ENCODE measurements around the gene ZFP92. TPM values are rescaled to one million over a fixed set of nuclear protein-coding genes. Genes with fewer than 3 reads are reported as not detected.

ZFP92 gene
- total RNA-seq, 2 experiments from 2014 or later = 0.03 TPM; not detected in 1

DNA sequence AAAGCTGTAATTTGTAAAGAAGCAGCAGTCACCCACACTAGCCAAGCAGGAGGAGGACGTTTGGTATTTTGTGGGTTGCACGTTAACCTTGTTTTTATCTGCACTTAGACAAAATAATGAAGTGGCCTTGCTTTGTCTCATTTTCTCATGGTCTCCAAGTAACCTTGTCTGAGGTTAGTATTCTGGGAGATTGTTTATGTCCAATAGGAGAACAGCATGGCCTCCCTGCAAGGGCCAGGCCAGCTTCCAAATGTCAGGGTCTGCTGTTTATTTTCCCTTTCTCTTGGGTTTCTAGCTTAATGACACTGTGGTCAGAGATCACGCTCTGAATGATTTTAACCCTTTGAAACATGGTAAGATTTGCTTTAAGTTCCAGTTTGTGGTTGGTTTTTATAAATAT lies 40.0 kb upstream of the ZFP92 start:
- no peaks in the 10 kb centered on the region for H3K36me3 ChIP-seq (ENCODE audit: insufficient read depth, low read length)
- H3K4me1 ChIP-seq (ENCODE audit: insufficient read depth, low read length, poor library complexity, severe bottlenecking) = peaks cover 14% of the 10 kb centered on the region
- no peaks in the 10 kb centered on the region for H4K20me1 ChIP-seq (ENCODE audit: insufficient read depth, low read length)
- no peaks in the 10 kb centered on the region for H3K9me3 ChIP-seq (ENCODE audit: low read length)
- H3K4me2 ChIP-seq (ENCODE audit: low read length) = no peak overlapping the region
- ChIA-PET POLR2A (no interaction called here), CTCF (ENCODE audit: unreplicated experiment) (no interaction called here)
- no peaks in the 10 kb centered on the region for H3K9me2 ChIP-seq (ENCODE audit: insufficient read depth, low read length)
- H2AFZ ChIP-seq (ENCODE audit: low read length) = no peak overlapping the region
- BruUV-seq (replicated peaks) = no TSS peak
- no peaks in the 10 kb centered on the region for H3K79me2 ChIP-seq (ENCODE audit: insufficient read depth, low read depth, low read length)
- intact Hi-C loops (cut with micrococcal nuclease; ENCODE audit: unreplicated experiment) = no loop called here
- H3K27ac ChIP-seq (ENCODE audit: low read depth, low read length, poor library complexity, severe bottlenecking) = no peak overlapping the region
- H3K4me3 ChIP-seq (ENCODE audit: low read depth, low read length, poor library complexity, severe bottlenecking) = no peak overlapping the region
- no peak for DNase-seq (ENCODE audit: low spot score)
- no peak for TF ChIP-seq EZH2phosphoT487 (IDR thresholded peaks at IDR 0.05; ENCODE audit: borderline replicate concordance, low read depth, low read length)
- TF ChIP-seq, protein P1, sequence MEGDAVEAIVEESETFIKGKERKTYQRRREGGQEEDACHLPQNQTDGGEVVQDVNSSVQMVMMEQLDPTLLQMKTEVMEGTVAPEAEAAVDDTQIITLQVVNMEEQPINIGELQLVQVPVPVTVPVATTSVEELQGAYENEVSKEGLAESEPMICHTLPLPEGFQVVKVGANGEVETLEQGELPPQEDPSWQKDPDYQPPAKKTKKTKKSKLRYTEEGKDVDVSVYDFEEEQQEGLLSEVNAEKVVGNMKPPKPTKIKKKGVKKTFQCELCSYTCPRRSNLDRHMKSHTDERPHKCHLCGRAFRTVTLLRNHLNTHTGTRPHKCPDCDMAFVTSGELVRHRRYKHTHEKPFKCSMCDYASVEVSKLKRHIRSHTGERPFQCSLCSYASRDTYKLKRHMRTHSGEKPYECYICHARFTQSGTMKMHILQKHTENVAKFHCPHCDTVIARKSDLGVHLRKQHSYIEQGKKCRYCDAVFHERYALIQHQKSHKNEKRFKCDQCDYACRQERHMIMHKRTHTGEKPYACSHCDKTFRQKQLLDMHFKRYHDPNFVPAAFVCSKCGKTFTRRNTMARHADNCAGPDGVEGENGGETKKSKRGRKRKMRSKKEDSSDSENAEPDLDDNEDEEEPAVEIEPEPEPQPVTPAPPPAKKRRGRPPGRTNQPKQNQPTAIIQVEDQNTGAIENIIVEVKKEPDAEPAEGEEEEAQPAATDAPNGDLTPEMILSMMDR (conservative IDR thresholded peaks at IDR 0.05; ENCODE audit: low read length) = no peak

DNA sequence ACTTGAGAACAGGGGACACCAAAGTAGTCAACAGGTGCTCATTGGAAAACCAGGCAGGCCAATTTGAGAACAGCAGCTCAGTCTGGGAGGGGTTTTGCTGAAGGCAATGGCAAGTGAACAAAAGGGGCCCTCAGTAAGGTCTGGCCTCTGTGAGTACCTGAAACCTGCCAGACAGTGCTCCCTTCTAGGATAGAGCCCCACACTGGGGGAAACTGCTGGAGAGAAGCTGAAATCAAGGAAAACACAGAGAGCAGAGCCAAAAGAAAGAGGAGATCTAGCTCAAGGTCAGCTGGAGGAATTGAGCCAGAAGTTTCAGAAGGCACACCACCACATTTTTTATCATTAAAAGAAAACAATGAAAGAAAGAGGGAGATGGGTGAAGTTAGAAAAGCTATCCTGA lies 38.3 kb upstream of the ZFP92 start:
- H3K36me3 ChIP-seq (ENCODE audit: insufficient read depth, low read length) = no peaks in the 10 kb centered on the region
- H2AFZ ChIP-seq (ENCODE audit: low read length) = no peak overlapping the region
- H3K4me3 ChIP-seq (ENCODE audit: low read depth, low read length, poor library complexity, severe bottlenecking) = no peak overlapping the region
- no TSS peak for BruUV-seq (replicated peaks)
- H3K27ac ChIP-seq (ENCODE audit: low read depth, low read length, poor library complexity, severe bottlenecking) = no peak overlapping the region
- peaks cover 14% of the 10 kb centered on the region for H3K4me1 ChIP-seq (ENCODE audit: insufficient read depth, low read length, poor library complexity, severe bottlenecking)
- ChIA-PET POLR2A (interaction anchor here (0.6 to 0.7 kb wide), 3 partner anchors 28 to 150 kb away, joined by 3 to 6 read pairs (median 3); no protein-coding TSS in a partner anchor), CTCF (ENCODE audit: unreplicated experiment) (no interaction called here)
- no peaks in the 10 kb centered on the region for H3K79me2 ChIP-seq (ENCODE audit: insufficient read depth, low read depth, low read length)
- no peak for DNase-seq (ENCODE audit: low spot score)
- H3K9me3 ChIP-seq (ENCODE audit: low read length) = no peaks in the 10 kb centered on the region
- H4K20me1 ChIP-seq (ENCODE audit: insufficient read depth, low read length) = no peaks in the 10 kb centered on the region
- no peak overlapping the region for H3K4me2 ChIP-seq (ENCODE audit: low read length)
- no peaks in the 10 kb centered on the region for H3K9me2 ChIP-seq (ENCODE audit: insufficient read depth, low read length)
- intact Hi-C loops (cut with micrococcal nuclease; ENCODE audit: unreplicated experiment) = no loop called here
- TF ChIP-seq, protein P1 (conservative IDR thresholded peaks at IDR 0.05; ENCODE audit: low read length) = no peak
- no peak for TF ChIP-seq EZH2phosphoT487 (IDR thresholded peaks at IDR 0.05; ENCODE audit: borderline replicate concordance, low read depth, low read length)

DNA sequence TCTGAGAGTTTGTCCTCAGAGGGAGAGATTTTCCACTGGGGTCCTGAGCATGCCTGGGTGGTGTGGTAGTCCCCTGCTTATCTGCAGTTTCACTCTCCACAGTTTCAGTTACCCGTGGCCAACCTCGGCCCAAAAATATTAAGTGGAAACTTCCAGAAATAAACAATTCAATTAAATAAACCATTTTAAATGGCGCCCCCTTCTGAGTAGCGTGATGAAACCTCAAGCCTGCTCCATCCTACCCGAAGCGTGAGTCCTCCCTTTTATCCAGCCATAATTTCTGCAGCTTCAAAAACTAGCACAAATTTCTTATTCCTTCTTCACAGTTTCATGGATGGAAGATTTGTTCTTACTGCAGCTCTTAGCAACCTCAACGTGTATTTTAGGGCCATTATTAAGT lies 36.8 kb upstream of the ZFP92 start:
- CTCF ChIA-PET (ENCODE audit: unreplicated experiment) = no interaction called here
- POLR2A ChIA-PET = no interaction called here

More for the DNA sequence above, 36.8 kb upstream of the ZFP92 start:
- Histone ChIP-seq H3K79me2 (ENCODE audit: insufficient read depth, low read depth, low read length) (no peaks in the 10 kb centered on the region), H3K9me3 (ENCODE audit: low read length) (no peaks in the 10 kb centered on the region), H3K27ac (ENCODE audit: low read depth, low read length, poor library complexity, severe bottlenecking) (no peak overlapping the region), H4K20me1 (ENCODE audit: insufficient read depth, low read length) (no peaks in the 10 kb centered on the region), H3K4me1 (ENCODE audit: insufficient read depth, low read length, poor library complexity, severe bottlenecking) (peaks cover 14% of the 10 kb centered on the region), H2AFZ (ENCODE audit: low read length) (peak overlapping the region; percentile 25; the same call in 1 of the 2 replicates), H3K36me3 (ENCODE audit: insufficient read depth, low read length) (no peaks in the 10 kb centered on the region), H3K4me3 (ENCODE audit: low read depth, low read length, poor library complexity, severe bottlenecking) (no peak overlapping the region), H3K9me2 (ENCODE audit: insufficient read depth, low read length) (no peaks in the 10 kb centered on the region), H3K4me2 (ENCODE audit: low read length) (no peak overlapping the region)
- peak; percentile 29 for DNase-seq (ENCODE audit: low spot score)
- intact Hi-C loops (cut with micrococcal nuclease; ENCODE audit: unreplicated experiment) = no loop called here
- BruUV-seq (replicated peaks) = no TSS peak
- TF ChIP-seq, protein P1 (conservative IDR thresholded peaks at IDR 0.05; ENCODE audit: low read length) = peak; percentile 69
- TF ChIP-seq EZH2phosphoT487 (IDR thresholded peaks at IDR 0.05; ENCODE audit: borderline replicate concordance, low read depth, low read length) = no peak
